Trophoblast cell (in vitro differentiated cells and primary cell): Measurements from ENCODE around the gene TNFAIP2.
A peak's percentile ranks its signal among the peaks of the same experiment; 100 is the strongest.

Experiments
- DNase-seq, 2 donors: peaks; one replicate each; pipeline ENCODE4 v3.0.0-alpha.2; 2016
- H2AFZ ChIP-seq: 2 replicates; pipeline ENCODE4 v1.6.1; 2013; ENCODE audit warnings: low read length, moderate library complexity, mild to moderate bottlenecking; ENCODE audit not compliant: insufficient read depth, poor library complexity
- H2AK5ac ChIP-seq: 2 replicates; pipeline ENCODE4 v1.6.1; 2013; ENCODE audit warnings: mild to moderate bottlenecking, low read length
- H2BK120ac ChIP-seq: 2 replicates; pipeline ENCODE4 v1.6.1; 2013; ENCODE audit warnings: low read length, mild to moderate bottlenecking, moderate library complexity; ENCODE audit not compliant: insufficient read depth, poor library complexity
- H2BK12ac ChIP-seq: 2 replicates; pipeline ENCODE4 v1.6.1; 2013; ENCODE audit warnings: mild to moderate bottlenecking, low read length, moderate library complexity
- H2BK5ac ChIP-seq: 2 replicates; pipeline ENCODE4 v1.6.1; 2013; ENCODE audit warnings: low read length, low read depth, moderate library complexity, mild to moderate bottlenecking; ENCODE audit not compliant: poor library complexity
- H3K14ac ChIP-seq: 2 replicates; pipeline ENCODE4 v1.6.1; 2013; ENCODE audit warnings: mild to moderate bottlenecking, low read length
- H3K18ac ChIP-seq: 2 replicates; pipeline ENCODE4 v1.6.1; 2013; ENCODE audit warnings: mild to moderate bottlenecking, low read length
- H3K23ac ChIP-seq: 2 replicates; pipeline ENCODE4 v1.6.1; 2013; ENCODE audit warnings: low read length
- H3K27ac ChIP-seq: 2 replicates; pipeline ENCODE4 v1.5.1; 2013; ENCODE audit warnings: low read depth, mild to moderate bottlenecking, inconsistent platforms, low read length, moderate library complexity
- H3K27me3 ChIP-seq: 2 replicates; pipeline ENCODE4 v1.6.1; 2013; ENCODE audit warnings: inconsistent platforms, mild to moderate bottlenecking, low read length, moderate library complexity; ENCODE audit not compliant: insufficient read depth
- H3K36me3 ChIP-seq, 2 experiments: 1 replicate in 1 of 2; 2 replicates in 1 of 2; pipeline ENCODE4 v1.6.1; 2013; ENCODE audit warnings: low read length in 2 of 2, mild to moderate bottlenecking in 2 of 2, moderate library complexity in 1 of 2; ENCODE audit not compliant: insufficient read depth in 2 of 2, control insufficient read depth in 1 of 2
- H3K4ac ChIP-seq: 2 replicates; pipeline ENCODE4 v1.6.1; 2013; ENCODE audit warnings: low read depth, mild to moderate bottlenecking, low read length, moderate library complexity
- H3K4me1 ChIP-seq, 2 experiments: 1 replicate in 1 of 2; 2 replicates in 1 of 2; pipeline ENCODE4 v1.6.1; 2013; ENCODE audit warnings: low read length in 2 of 2, mild to moderate bottlenecking in 2 of 2, moderate library complexity in 1 of 2; ENCODE audit not compliant: insufficient read depth in 2 of 2, control insufficient read depth in 1 of 2
- H3K4me2 ChIP-seq: 2 replicates; pipeline ENCODE4 v1.6.1; 2013; ENCODE audit warnings: inconsistent platforms, mild to moderate bottlenecking, low read length, moderate library complexity
- H3K4me3 ChIP-seq: 2 replicates; pipeline ENCODE4 v1.5.1; 2013; ENCODE audit warnings: mild to moderate bottlenecking, low read depth, low read length, inconsistent platforms
- H3K79me1 ChIP-seq: one replicate; pipeline ENCODE4 v1.6.1; 2013; ENCODE audit warnings: low read length
- H3K79me2 ChIP-seq: 2 replicates; pipeline ENCODE4 v1.6.1; 2013; ENCODE audit warnings: low read length, mild to moderate bottlenecking; ENCODE audit not compliant: control insufficient read depth, insufficient read depth, poor library complexity
- H3K9ac ChIP-seq: 2 replicates; pipeline ENCODE4 v1.6.1; 2013; ENCODE audit warnings: mild to moderate bottlenecking, low read length
- H3K9me3 ChIP-seq: 2 replicates; pipeline ENCODE4 v1.6.1; 2013; ENCODE audit warnings: low read depth, mild to moderate bottlenecking, control low read depth, inconsistent platforms, low read length; ENCODE audit not compliant: insufficient read depth
- H4K12ac ChIP-seq: 2 replicates; pipeline ENCODE4 v1.6.1; 2013; ENCODE audit warnings: low read depth, mild to moderate bottlenecking, low read length, moderate library complexity
- H4K8ac ChIP-seq: 2 replicates; pipeline ENCODE4 v1.6.1; 2013; ENCODE audit warnings: low read depth, mild to moderate bottlenecking, low read length, moderate library complexity
- H4K91ac ChIP-seq: one replicate; pipeline ENCODE4 v1.6.1; 2013; ENCODE audit warnings: low read depth, mild to moderate bottlenecking, low read length, moderate library complexity
- WGBS: extraction: QIAGEN DNeasy Blood & Tissue Kit; methylation state at CpG from one replicate; pipeline ENCODE4 v1.1.7; 2013; ENCODE audit warnings: missing lambda C conversion rate; ENCODE audit not compliant: insufficient read length, insufficient coverage; ENCODE audit errors: extremely low coverage; 5-methylcytosine and 5-hydroxymethylcytosine counted together

The TNFAIP2 gene

DNA sequence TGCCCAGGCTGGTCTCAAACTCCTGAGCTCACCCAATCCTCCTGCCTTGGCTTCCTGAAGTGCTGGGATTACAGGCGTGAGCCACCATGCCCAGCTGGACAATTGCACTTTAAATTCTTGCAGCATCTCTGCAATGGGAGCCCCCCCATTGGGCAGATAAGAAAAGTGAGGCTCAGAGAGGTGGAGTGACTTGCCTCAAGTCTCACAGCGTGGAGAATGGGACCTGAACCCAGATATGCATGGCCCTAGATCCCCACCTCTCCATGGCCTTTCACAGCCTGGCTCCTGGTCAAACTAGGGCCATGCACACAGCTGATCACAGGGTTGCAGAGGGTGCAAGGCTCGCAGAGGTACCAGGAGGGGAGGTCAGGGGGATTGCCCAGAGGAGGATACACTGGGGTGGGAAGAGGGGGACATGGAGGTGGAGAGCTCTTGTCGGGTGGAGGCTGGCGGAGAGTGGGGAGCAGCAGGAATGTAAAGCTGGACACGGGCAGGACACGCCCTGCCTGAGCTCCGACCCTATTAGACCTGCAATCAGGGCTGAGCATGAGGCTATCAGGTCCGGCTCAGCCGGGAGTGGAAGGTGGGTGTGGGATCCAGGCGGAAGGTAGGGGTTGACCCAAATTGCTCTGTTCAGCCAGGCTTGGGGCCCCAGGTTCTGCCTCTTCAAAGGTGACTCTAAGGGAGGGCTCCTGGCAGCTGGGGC is 21.9 kb upstream of the TNFAIP2 start:
- Histone ChIP-seq H3K9me3 (peaks cover 5% of the 10 kb centered on the region), H3K79me1 (peaks cover 4% of the 10 kb centered on the region), H3K4me3 (no peak overlapping the region), H3K18ac (no peak overlapping the region), H2AK5ac (no peak overlapping the region), H4K91ac (no peak overlapping the region), H3K4me2 (no peak overlapping the region), H2BK12ac (no peak overlapping the region), H3K27ac (no peak overlapping the region), H3K79me2 (no peaks in the 10 kb centered on the region), H3K4ac (no peak overlapping the region), H4K8ac (no peak overlapping the region), H2BK5ac (no peak overlapping the region), H3K14ac (no peak overlapping the region), H3K9ac (no peak overlapping the region), H2AFZ (no peak overlapping the region), H3K23ac (no peak overlapping the region), H2BK120ac (no peak overlapping the region), H3K27me3 (peaks cover 10% of the 10 kb centered on the region), H3K36me3 (no peaks in the 10 kb centered on the region), H4K12ac (no peak overlapping the region), H3K4me1 (peaks cover 12 to 25% of the 10 kb centered on the region in 2 experiments)
- no peak for DNase-seq
- no CpG with 5 or more reads among the region's 11 CpGs for WGBS

DNA sequence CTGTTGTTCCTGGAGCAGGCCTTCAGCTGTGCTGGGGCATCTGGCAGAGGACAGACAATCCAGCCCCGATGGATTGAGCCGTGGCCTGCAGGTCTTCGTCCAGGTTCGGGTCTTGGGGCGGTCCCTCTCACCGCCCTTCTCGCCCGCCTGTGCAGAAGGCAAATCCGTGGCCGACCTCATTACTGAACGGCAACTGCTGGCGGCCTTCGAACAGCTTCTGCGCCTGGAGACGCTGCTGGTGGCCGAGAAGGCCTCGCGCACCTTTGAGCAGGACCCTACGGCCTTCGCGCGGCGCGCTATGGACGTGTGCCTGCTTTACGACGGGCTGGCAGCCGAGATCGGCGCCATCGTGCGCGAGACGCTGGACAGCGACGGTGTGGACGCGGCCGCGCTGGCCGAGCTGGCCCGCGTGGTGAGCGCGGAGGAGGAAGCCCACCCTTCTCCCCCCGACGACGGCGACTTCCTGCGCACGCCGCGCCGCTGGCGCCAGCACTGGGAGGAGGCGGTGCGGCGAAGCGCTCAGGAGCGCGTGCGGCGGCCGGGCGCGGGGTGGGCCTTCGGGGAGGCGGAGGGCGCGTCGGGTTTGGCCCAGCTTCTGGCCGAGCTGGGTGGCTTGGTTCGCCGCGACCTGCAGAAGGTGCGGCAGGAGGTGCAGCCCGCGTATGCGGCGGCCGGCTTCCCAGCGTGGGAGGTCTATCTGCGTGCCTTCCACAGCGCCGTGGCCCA is 21.1 kb upstream of the TNFAIP2 start:
- H3K27me3 ChIP-seq = peaks cover 10% of the 10 kb centered on the region
- peaks cover 12 to 25% of the 10 kb centered on the region in 2 experiments for H3K4me1 ChIP-seq

DNA sequence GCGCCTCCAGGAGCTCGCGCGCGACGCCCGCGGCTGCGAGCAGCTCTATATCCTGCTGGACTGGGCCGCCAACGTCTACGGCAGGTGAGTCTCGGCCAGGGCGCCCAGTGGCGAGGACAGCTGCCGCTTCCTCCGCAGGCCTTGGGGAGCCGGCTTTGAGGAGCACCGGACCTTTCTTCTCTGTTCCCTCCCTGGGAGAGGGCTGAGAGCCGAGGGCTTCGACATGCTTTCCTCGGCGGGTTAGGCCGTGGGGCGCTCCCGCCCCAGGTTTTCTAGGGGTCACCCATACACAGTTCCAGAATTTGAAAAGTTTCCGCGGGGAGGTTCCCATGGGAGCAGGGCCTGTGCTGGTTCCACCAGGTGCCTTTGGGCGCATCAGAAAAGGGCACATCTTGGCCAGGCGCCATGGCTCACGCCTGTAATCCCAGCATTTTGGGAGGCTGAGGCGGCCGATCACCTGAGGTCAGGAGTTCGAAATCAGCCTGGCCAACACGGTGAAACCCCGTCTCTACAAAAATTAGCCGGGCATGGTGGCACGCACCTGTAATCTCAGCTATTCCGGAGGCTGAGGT is 20.5 kb upstream of the TNFAIP2 start:
- WGBS = no CpG with 5 or more reads among the region's 39 CpGs
- no peak overlapping the region for H2BK120ac ChIP-seq

More for the DNA sequence above, 21.1 kb upstream of the TNFAIP2 start:
- WGBS = no CpG with 5 or more reads among the region's 85 CpGs
- H3K23ac ChIP-seq = no peak overlapping the region
- no peak overlapping the region for H3K4me2 ChIP-seq
- H3K27ac ChIP-seq = no peak overlapping the region
- H2BK120ac ChIP-seq = no peak overlapping the region
- no peak overlapping the region for H2BK12ac ChIP-seq
- no peak overlapping the region for H3K18ac ChIP-seq
- H2AK5ac ChIP-seq = no peak overlapping the region
- H3K36me3 ChIP-seq = no peaks in the 10 kb centered on the region
- H3K79me2 ChIP-seq = no peaks in the 10 kb centered on the region
- peaks cover 5% of the 10 kb centered on the region for H3K9me3 ChIP-seq
- no peak overlapping the region for H3K4me3 ChIP-seq
- no peak overlapping the region for H4K8ac ChIP-seq
- no peak overlapping the region for H3K4ac ChIP-seq
- H3K79me1 ChIP-seq = peaks cover 4% of the 10 kb centered on the region
- H3K9ac ChIP-seq = no peak overlapping the region
- no peak overlapping the region for H4K91ac ChIP-seq
- H2AFZ ChIP-seq = no peak overlapping the region
- H2BK5ac ChIP-seq = no peak overlapping the region
- no peak overlapping the region for H4K12ac ChIP-seq
- no peak for DNase-seq
- H3K14ac ChIP-seq = no peak overlapping the region

DNA sequence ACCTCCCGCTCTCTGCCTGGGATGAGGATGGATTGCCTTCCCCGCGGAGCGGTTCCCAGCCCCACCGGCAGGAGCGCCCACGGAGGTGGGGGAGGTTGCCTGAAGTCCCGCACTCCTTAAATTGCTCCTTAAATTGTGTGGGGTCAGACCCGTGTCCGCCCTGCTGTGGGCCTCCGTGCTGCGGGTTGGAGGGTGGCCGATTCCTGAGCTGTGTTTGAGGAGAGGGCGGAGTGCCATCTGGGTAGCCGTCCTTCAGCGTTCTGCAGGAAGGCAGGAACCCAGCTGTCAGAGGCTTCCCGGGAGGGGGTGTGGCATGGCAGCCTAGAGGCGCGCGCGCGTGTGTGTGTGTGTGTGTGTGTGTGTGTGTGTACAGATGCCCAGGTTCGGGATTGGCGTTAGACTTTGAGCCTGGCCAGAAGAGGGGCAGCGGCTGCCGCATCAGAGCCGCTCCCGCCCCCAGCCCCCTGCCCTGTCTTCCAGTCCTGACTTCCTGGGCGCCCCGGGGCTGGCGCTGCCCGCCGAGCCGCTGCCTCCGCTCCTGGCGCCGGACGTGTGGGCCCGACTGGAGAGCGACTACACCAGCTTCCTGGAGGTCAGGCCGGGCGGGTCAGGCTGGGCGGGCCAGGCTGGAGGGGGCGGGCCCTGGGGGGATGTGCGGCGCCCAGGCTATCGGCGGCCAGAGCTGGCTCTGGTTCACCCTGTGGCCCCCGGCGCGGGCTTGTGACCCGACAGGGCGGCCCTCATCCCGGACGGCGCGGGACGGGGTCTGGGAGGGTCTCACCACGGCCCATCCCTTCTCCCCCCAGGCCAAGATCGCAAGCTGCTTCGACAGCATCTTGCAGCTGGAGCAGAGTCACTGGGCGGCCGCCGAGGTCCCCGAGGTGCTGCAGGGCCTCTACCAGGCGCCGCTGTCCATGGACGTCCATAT is 19.5 kb upstream of the TNFAIP2 start:
- no peak overlapping the region for H3K4me3 ChIP-seq
- peak overlapping the region; percentile 37 for H3K4me2 ChIP-seq
- H3K79me2 ChIP-seq = no peaks in the 10 kb centered on the region
- no peak overlapping the region for H3K9ac ChIP-seq
- H3K27ac ChIP-seq = no peak overlapping the region
- no peak overlapping the region for H3K4ac ChIP-seq
- no peak overlapping the region for H2AFZ ChIP-seq
- H3K23ac ChIP-seq = no peak overlapping the region
- no peak overlapping the region for H4K91ac ChIP-seq
- H3K79me1 ChIP-seq = peaks cover 8% of the 10 kb centered on the region
- peaks cover 5% of the 10 kb centered on the region for H3K9me3 ChIP-seq
- no peak overlapping the region for H2BK5ac ChIP-seq
- H2BK12ac ChIP-seq = no peak overlapping the region
- no peak overlapping the region for H3K14ac ChIP-seq
- no peak overlapping the region for H2BK120ac ChIP-seq
- H4K12ac ChIP-seq = no peak overlapping the region
- WGBS = no CpG with 5 or more reads among the region's 68 CpGs
- peaks cover 12 to 25% of the 10 kb centered on the region in 2 experiments for H3K4me1 ChIP-seq
- peaks cover 10% of the 10 kb centered on the region for H3K27me3 ChIP-seq
- H3K36me3 ChIP-seq = no peaks in the 10 kb centered on the region
- no peak overlapping the region for H3K18ac ChIP-seq
- peak; percentile 84 to 90 for DNase-seq
- no peak overlapping the region for H2AK5ac ChIP-seq
- H4K8ac ChIP-seq = no peak overlapping the region

More for the DNA sequence above, 20.5 kb upstream of the TNFAIP2 start:
- H2AFZ ChIP-seq = no peak overlapping the region
- no peak overlapping the region for H4K8ac ChIP-seq
- no peak overlapping the region for H4K91ac ChIP-seq
- no peak overlapping the region for H3K23ac ChIP-seq
- no peak overlapping the region for H3K4ac ChIP-seq
- H3K9me3 ChIP-seq = peaks cover 5% of the 10 kb centered on the region
- H2AK5ac ChIP-seq = no peak overlapping the region
- no peak for DNase-seq
- no peaks in the 10 kb centered on the region for H3K36me3 ChIP-seq
- H3K9ac ChIP-seq = no peak overlapping the region
- no peak overlapping the region for H2BK12ac ChIP-seq
- H2BK5ac ChIP-seq = no peak overlapping the region
- peaks cover 4% of the 10 kb centered on the region for H3K79me1 ChIP-seq
- no peak overlapping the region for H3K18ac ChIP-seq
- H3K27me3 ChIP-seq = peaks cover 10% of the 10 kb centered on the region
- no peaks in the 10 kb centered on the region for H3K79me2 ChIP-seq
- H4K12ac ChIP-seq = no peak overlapping the region
- peaks cover 12 to 25% of the 10 kb centered on the region in 2 experiments for H3K4me1 ChIP-seq
- H3K4me2 ChIP-seq = no peak overlapping the region
- H3K4me3 ChIP-seq = no peak overlapping the region
- no peak overlapping the region for H3K14ac ChIP-seq
- no peak overlapping the region for H3K27ac ChIP-seq
